ENCODE data around the gene ARL16.

The ARL16 gene

GRCh38 chr17:81656118-81656743, 27.4 kb downstream of the ARL16 start, which contains the start of gene PDE6G:
TSS of gene PDE6G (minus strand) at chr17:81656542. CDS start at chr17:81653305, 3,237 bp downstream.
- no peak for TF ChIP-seq CTCF (IDR thresholded peaks at IDR 0.05; ENCODE audit: borderline replicate concordance, insufficient read depth, low read depth, low read length)
- H3K4me3 ChIP-seq (ENCODE audit: low read depth, low read length), result no peak within 1 kb of the TSS

- no peak for TF ChIP-seq CTCF (IDR thresholded peaks at IDR 0.05; ENCODE audit: borderline replicate concordance, insufficient read depth, low read depth, low read length)
- no peak overlapping the region for H3K4me3 ChIP-seq (ENCODE audit: low read depth, low read length)
Observed at GRCh38 chr17:81655378-81656117, 28.0 kb downstream of the ARL16 start.

DNA sequence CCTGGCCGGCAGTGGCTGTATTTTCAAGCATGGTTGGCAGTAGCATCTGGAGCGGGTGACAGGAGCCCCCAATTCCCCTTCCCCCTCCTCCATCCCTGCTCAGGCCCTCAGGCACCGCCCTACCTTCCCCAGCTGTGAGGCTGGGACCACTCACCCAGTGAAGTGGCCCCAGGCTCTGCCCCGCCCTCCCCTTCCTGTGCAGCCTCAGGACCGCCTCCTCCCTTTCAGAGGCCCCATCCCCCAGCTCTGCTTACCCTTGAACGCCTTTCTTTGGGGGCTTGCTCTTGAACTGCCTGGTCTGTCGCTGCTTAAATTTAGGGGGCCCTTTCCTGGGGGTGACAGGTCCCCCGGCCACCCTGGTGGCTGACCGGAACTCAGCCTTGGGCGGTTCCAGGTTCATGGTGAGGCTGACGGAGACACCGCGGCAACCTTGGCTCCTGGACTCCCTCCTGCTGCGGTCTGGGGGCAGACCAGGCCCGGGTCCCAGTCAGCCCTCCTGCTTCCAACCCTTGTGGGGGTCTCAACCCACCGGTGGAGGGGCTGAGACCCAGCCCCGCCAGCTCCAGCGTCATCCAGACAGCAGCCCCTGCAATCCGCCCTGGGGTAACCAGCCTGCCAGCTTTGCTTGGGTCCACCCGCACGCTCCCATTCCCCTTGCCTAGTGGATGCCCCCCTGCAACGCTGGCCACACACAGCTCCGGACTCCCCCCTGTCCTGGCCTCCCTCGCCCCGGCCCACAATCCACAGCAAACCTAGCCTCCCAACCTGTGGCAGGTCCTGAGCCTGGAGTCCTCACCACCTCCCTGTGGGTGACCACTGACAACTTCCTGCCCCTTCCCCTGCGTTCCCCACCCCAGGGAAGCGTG, 30.5 kb downstream of the ARL16 start:
- H3K4me3 ChIP-seq (ENCODE audit: low read depth, low read length), result peak overlapping the region; percentile 34

DNA sequence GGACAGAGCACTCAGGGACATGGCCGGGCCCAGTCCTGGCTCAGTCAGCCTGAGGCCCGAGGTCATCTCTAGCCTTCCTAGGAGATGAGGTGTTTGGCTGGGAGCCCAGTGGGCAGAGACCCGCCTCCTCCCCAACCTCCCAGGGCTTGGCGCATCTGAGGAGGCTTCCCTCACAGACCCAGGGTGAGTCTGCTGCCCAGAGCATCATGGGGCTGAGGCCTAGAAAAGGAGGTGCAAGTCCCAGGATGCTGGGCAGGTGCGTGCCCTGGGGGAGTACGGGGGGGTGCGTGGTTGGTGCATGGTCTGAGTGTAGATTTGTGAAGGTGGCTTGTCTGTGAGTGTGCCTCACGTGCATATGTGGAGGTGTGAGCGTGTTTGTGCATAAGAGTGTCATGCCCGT, 31.9 kb downstream of the ARL16 start:
- TF ChIP-seq CTCF (IDR thresholded peaks at IDR 0.05; ENCODE audit: borderline replicate concordance, insufficient read depth, low read depth, low read length), result no peak
- H3K4me3 ChIP-seq (ENCODE audit: low read depth, low read length), result no peak overlapping the region

More for the DNA sequence above, 30.5 kb downstream of the ARL16 start:
- no peak for TF ChIP-seq CTCF (IDR thresholded peaks at IDR 0.05; ENCODE audit: borderline replicate concordance, insufficient read depth, low read depth, low read length)

DNA sequence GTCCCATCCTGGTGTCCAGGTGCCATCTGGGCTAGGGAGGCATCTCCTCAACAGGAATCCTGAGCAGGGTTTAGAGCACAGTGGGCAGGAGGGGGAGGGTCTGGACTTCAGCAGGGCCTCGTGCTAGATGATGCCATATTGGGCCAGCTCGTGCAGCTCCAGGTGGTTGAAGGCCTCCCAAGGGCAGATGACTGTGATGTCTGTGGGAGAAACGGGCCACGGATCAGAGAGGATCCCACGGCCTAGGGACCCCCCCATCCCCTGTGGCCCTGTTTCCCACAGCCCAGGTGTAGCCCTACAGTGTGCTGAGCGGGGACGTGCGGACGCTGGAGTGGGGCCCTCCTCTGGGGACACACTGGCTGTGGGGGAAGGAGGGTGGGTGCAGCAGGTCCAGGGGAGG, 32.6 kb downstream of the ARL16 start:
- TF ChIP-seq CTCF (IDR thresholded peaks at IDR 0.05; ENCODE audit: borderline replicate concordance, insufficient read depth, low read depth, low read length), result no peak
- no peak overlapping the region for H3K4me3 ChIP-seq (ENCODE audit: low read depth, low read length)

- no peak for TF ChIP-seq CTCF (IDR thresholded peaks at IDR 0.05; ENCODE audit: borderline replicate concordance, insufficient read depth, low read depth, low read length)
- no peak overlapping the region for H3K4me3 ChIP-seq (ENCODE audit: low read depth, low read length)
Observed at GRCh38 chr17:81648707-81649085, 34.9 kb downstream of the ARL16 start.
